GM23338 (cell line): Measurements from ENCODE around the gene DGKG.

ENCODE experiments used
- CREB1 ChIP-seq: fragments of 250-450 bp; sonication (Bioruptor Pico); IDR thresholded peaks from 2 replicates; pipeline ENCODE4 v1.5.0; 2020; ENCODE audit warnings: low read depth, mild to moderate bottlenecking, moderate library complexity
- EZH2 ChIP-seq: fragments of 200-600 bp; sonication (generic); IDR thresholded peaks from one replicate; pipeline ENCODE4 v1.8.0; 2017; ENCODE audit warnings: antibody characterized with exemption, mild to moderate bottlenecking, low read depth; ENCODE audit not compliant: unreplicated experiment
- EZH2phosphoT487 ChIP-seq: fragments of 200-600 bp; sonication (generic); IDR thresholded peaks from one replicate; pipeline ENCODE4 v1.8.1; 2018; ENCODE audit warnings: antibody characterized with exemption; ENCODE audit not compliant: unreplicated experiment
- JUNB ChIP-seq: IDR thresholded peaks from one replicate; pipeline ENCODE4 v1.6.1; 2016; ENCODE audit warnings: antibody characterized with exemption; ENCODE audit not compliant: unreplicated experiment
- POLR2AphosphoS5 ChIP-seq: IDR thresholded peaks from 2 replicates; pipeline ENCODE4 v1.6.1; 2016; ENCODE audit warnings: antibody characterized with exemption, low read depth
- REST ChIP-seq: IDR thresholded peaks from one replicate; pipeline ENCODE4 v1.6.1; 2018; ENCODE audit warnings: antibody characterized with exemption; ENCODE audit not compliant: unreplicated experiment
- TF ChIP-seq, protein P1 (sequence below), 2 experiments: fragments of 200-600 bp in 1 of 2; sonication (generic) in 1 of 2; conservative IDR thresholded peaks; 2 replicates each; pipeline versions ENCODE4 v1.5.1 to v1.6.1; 2016 to 2017; ENCODE audit warnings: antibody characterized with exemption in 2 of 2, low read depth in 2 of 2, mild to moderate bottlenecking in 2 of 2, moderate library complexity in 1 of 2
- TF ChIP-seq, protein P2 (sequence below): IDR thresholded peaks from 2 replicates; pipeline ENCODE4 v1.6.1; 2016; ENCODE audit warnings: antibody characterized with exemption

DNA sequence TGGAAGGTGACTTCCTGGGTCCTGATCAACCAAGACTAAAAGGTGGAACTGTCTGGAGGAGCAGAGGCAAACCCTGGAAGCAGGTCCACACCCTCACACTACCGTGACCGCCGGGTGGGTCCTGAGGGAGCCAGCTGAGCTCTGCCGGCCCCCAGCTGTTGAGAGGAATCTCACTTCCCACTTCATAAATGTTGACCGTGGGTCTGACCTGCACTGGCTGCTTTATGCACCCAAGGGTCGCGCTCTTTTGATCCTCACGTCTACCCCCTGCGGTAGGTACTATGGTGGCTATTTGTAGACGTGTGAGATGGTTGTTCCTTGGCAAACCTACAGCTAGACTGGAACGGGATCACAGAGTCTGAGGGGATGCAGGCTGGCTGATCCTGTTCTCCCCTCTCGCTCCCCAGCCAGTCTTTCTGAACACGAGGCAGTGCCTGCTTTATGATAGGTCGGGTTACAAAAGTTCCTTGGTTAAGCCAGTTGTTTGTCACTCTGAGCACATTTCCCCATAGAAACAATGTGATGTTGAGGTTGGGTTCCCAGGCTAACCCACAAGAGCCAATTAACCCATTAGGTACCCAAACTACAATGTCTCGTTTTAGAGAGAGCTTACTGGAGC, 140.2 kb downstream of the DGKG start:
- TF ChIP-seq, protein P1, sequence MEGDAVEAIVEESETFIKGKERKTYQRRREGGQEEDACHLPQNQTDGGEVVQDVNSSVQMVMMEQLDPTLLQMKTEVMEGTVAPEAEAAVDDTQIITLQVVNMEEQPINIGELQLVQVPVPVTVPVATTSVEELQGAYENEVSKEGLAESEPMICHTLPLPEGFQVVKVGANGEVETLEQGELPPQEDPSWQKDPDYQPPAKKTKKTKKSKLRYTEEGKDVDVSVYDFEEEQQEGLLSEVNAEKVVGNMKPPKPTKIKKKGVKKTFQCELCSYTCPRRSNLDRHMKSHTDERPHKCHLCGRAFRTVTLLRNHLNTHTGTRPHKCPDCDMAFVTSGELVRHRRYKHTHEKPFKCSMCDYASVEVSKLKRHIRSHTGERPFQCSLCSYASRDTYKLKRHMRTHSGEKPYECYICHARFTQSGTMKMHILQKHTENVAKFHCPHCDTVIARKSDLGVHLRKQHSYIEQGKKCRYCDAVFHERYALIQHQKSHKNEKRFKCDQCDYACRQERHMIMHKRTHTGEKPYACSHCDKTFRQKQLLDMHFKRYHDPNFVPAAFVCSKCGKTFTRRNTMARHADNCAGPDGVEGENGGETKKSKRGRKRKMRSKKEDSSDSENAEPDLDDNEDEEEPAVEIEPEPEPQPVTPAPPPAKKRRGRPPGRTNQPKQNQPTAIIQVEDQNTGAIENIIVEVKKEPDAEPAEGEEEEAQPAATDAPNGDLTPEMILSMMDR (conservative IDR thresholded peaks at IDR 0.05; ENCODE audit: low read depth in 2 of 2): no peak
- TF ChIP-seq, protein P2, sequence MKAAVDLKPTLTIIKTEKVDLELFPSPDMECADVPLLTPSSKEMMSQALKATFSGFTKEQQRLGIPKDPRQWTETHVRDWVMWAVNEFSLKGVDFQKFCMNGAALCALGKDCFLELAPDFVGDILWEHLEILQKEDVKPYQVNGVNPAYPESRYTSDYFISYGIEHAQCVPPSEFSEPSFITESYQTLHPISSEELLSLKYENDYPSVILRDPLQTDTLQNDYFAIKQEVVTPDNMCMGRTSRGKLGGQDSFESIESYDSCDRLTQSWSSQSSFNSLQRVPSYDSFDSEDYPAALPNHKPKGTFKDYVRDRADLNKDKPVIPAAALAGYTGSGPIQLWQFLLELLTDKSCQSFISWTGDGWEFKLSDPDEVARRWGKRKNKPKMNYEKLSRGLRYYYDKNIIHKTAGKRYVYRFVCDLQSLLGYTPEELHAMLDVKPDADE: no peak
- TF ChIP-seq REST: no peak
- TF ChIP-seq EZH2: no peak
- TF ChIP-seq CREB1: no peak
- no peak for TF ChIP-seq JUNB
- no peak for TF ChIP-seq POLR2AphosphoS5
- no peak for TF ChIP-seq EZH2phosphoT487
